HG03064 (cell line): ENCODE measurements around the gene PCAT6.
"Not testable (repeated sequence)": the region's sequence is repeated elsewhere in the genome, so short reads cannot be mapped to it uniquely, and the experiment has no call there.

Source experiments
- ATAC-seq: cut with Tn5 transposase; IDR thresholded peaks from one replicate; pipeline ENCODE4 v1.9.1; 2021; ENCODE audit warnings: low read depth; ENCODE audit not compliant: unreplicated experiment

PCAT6 gene

DNA sequence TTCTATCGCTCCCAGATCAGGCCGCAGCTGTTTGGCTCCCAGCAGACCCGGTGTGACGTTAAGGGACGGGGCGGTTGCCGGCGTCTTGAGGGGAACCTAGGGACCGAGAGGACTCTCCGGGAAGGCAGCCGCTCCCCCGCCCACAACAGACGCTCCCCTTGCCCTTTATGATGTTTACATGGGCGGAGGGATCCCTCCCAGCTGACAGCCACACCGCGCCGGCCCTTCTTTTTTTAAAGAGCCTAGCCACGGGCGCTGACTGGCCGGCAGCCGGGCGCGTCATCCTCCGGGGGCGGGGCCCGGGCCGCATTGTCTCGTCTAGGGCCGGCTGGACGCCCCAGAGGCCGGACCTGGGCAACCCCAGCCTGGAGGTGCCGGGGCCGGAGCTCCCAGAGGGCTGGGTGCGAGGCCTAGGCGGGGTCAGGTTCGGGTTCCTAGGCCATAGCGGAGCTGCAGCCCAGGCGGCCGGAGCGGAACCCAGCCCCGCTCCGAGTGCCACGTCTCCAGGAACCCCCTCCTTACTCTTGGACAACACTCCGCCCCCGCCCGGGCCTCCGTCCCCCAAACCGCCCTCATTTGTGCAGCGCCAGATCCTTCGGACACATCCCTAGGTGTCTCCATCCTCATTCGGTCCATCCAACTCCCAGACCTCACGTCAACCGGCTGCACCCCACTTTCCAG lies at the start of gene PCAT6:
PCAT6 (plus strand) TSS at position 340 of the 681 bp plus-strand sequence.
- peak; percentile 69 for ATAC-seq

DNA sequence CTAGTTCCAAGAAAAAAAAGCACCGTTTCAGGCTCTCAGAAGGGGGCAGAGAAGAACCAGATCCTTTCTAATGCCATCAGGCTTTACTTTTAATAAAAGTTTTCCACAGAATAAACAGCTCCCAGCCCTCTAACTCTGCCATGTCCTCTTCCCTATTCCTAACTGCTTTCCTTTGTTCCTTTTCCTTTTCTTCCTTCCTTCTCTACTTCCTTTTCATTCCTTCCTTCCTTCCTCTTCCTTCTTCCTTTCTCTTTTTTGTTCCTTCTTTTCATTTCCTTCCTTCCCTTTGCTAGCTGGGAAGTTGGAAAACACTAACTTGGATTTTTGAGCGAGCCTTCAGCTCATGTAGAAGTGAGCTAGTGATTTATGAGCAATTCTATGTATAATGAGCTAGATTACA lies 48.7 kb upstream of the PCAT6 start:
- ATAC-seq, result no peak

DNA sequence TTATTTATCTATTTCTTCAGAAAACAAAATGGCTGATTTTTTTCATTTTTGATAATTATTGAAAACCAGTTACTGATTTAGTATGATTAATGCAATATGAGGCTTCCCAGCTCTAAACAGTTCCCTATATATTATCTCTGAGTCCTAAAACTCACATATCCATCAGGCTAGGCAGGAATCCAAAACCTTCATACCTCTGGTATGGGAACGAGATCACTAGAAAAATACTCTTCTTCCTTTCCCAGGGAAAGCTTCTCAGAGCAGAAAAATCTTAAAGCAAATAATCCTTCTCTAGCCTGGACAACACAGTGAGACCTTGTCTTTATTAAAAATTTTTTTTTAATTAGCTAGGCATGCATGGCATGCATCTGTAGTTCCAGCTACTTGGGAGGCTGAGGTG lies 45.0 kb upstream of the PCAT6 start:
- ATAC-seq, result no peak

DNA sequence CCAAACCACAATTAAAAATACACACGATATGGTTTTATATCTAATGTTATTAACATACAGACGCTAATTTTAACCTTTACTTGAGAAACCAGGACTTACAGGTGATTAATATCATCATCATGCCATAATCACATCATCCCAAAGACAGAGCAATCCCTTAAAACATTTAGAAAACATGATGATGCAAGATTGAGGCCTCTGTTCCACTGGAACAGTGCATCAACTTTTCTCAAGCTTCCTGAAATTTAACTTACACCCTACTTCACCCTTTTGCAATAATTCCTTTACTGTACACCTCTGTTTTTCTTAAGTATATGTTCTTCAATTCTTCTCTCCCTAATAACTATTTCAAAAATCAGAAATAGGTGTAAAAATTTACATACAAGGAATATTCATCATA lies 40.6 kb upstream of the PCAT6 start:
- no peak for ATAC-seq

DNA sequence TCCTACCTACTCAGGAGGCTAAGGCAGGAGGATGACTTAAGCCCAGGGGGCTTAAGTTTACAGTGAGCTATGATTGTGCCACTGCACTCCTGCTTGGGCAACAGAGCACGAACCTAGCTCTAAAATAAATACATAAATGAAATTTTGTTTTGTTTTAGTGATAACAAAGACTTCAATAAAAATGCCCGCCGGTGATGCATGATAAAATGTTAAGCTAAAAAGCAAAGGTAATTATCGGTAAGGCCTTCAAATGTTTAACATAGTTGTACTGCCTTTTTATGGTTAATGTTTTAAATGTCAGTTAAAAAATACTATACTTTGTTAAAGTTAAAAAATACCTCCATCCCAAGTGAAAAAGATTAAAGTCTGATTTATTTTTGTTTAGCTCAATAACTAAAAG lies 29.6 kb upstream of the PCAT6 start:
- no peak for ATAC-seq

DNA sequence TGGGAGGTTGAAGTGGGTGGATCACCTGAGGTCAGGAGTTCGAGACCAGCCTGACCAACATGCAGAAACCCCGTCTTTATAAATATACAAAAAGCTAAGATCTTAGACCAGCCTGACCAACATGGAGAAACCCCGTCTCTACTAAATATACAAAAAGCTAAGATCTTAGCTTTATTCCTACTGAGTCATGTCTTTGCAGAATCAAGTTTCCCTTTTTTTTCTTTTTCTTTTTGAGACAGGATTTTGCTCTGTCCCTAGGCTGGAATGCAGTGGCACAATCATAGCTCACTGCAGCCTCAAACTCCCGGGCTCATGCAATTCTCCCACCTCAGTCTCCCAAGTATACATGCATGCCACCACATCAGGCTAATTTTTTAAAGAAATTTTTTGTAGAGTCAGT lies 23.9 kb upstream of the PCAT6 start:
- ATAC-seq, result no peak

DNA sequence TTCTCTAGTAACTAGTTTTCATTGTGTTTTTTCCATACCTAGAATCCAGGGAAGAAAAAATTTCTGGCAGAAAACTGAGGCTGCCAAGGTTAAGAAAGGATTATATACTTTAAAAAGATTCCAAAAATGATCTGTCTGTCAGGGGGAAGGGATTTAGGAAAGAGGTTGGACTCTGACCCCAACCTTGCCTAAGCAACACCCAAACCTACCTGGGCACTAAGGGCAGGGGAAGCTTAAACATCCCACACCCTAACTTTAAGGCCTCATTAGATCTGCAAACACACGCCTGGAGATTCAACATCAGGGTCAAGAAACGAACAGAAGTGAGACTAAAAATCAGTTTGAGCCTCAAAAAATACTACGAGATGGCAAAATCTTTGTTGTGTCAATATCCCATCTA lies 22.0 kb upstream of the PCAT6 start:
- no peak for ATAC-seq

DNA sequence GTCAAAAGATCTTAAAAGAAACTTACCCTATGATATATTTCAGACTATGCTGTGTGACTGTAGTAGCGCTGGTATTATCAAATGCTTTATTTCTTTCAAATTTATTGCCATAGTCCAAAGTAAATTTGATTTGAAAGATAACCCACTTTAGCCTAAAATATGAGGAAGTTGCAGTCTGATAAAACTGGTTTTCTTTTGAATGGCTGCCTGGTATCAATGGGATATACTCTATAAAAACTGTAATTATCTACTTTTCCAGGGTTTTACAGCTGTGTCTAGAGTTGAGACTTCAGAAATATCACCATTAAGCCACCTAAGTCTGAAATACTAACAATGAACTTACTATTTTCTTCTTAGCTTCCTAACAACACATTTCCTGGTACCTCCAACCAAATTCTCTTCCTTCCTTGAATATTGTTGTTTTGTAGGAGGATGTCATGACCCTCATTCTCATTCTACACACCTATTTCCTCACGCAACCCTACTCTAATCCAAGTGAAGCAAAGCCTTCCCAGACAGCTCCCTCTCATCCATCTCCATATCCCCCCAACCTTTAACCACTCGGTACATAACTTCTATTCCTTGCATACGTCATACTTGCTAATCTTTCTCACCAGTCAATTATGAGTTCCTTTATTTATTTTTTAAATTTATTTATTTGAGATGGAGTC lies 19.5 kb upstream of the PCAT6 start:
- no peak for ATAC-seq

DNA sequence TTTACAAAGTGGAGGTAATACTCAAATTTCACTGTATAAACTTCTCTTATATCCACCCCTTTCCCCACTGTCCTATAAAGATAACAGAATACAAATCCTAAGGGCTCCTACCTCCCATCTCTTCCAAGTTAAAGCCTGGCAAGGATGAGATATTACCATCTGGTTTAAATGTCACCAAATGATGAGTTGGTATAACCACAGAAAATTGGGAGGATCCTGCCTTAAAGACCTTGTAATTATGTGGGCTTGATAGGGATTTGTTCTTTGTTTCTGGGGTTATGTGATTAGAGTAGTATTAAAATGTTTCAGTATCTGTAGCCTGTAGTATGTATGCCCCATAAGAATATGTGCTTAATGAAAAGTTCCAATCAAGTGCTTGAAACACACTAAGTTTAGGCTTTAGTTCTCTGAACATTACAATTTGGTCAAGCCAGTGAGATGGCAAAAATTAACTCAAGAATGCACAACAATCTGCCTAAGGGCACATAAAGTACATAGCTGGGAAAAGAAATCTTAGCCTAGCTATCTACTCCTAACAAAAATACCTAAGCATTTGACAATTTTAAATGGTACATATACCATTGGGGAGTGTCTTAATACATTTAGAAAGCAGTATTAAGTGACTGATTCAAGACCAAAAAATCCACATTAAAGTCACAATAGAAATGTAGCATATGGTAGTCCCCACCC lies 16.6 kb upstream of the PCAT6 start:
- no peak for ATAC-seq

DNA sequence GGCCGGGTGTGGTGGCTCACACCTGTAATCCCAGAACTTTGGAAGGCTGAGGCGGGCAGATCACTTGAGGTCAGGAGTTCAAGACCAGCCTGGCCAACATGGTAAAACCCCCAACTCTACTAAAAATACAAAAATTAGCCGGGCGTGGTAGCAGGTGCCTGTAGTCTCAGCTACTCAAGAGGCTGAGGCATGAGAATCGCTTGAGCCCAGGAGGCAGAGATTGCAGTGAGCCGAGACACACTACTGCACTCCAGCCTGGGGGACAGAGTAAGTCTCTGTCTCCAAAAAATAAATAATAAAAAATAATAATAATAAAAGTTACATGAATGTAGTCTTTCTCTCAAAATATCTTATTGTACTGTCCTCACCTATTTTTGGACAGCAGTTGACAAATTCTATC lies 15.8 kb upstream of the PCAT6 start:
- not testable (repeated sequence) for ATAC-seq

DNA sequence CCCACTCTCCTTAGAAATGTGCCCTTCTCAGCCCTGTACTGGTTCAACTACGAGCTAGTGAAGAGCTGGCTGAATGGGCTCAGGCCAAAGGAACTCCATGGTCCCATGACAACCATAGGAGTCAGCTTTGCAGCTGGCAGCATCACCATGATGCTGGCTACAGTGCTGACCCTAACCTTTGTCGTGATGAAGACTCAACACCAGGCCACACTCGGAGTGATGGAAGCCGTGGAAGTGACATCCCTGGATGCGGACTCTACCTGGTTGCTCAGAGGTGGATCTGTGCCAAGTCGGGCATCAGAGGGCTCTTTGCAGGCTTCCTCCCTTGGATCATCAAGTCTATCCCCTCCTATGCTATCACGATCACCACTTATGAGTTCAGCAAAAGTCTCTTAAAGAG lies 14.1 kb upstream of the PCAT6 start:
- no peak for ATAC-seq

DNA sequence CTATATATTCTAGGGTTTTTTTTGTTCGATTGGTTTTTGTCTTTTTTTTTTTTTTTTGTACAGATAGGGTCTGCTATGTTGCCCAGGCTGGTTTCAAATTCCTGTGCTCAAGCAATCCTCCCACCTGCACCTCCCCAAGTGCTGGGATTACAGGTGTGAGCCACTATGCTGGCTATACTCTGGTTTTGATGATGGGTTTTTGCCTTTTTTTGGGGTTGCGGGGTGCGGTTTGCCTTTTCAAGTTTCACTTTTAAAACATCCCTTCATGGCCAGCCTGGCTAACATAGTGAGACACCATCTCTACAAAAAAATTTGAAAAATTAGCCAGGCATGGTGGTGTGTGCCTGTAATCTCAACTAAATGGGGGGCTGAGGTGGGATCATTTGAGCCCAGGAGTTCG lies 12.5 kb upstream of the PCAT6 start:
- ATAC-seq, result no peak

DNA sequence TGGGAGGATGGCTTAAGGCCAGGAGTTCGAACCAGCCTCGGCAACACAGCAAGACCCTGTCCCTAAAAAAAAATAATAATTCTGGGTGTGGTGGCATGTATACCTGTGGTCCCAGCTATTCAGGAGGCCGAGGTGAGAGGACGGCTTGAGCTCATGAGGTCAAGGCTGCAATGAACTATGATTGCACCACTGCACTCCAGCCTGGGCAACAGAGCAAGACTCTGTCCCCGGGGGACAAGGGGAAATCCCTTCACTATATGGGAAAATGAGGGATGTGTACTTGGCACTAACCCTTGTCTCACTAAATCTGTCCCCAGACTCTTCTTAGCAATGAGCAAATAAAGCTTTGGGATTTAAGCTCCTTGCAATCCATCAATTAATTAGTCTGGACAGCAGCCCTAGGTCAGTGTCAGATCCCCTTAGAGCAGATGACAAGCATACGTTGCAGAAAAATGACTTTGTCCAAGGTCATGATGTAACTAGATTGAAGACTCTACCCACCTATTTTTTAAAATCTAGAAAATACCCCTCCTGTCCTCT lies 11.9 kb upstream of the PCAT6 start:
- ATAC-seq, result no peak

DNA sequence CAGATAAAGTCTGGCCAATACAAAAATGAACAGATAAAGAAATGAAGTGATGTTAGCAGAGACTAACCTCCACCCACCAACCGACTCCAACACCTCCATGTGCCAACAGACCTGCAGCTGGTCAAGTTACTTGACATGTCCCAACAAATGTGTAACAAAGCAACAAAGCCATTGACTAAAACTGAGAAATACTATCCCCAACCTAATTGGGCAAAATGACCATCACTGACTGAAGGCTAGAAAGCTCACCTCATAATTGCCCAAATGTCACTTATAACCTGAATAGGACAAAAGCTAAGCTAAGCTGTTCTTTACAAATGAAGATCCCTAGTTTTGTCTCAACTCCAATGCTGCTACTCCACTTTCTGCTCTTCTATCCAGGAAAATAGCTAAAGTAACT lies 10.0 kb upstream of the PCAT6 start:
- no peak for ATAC-seq

DNA sequence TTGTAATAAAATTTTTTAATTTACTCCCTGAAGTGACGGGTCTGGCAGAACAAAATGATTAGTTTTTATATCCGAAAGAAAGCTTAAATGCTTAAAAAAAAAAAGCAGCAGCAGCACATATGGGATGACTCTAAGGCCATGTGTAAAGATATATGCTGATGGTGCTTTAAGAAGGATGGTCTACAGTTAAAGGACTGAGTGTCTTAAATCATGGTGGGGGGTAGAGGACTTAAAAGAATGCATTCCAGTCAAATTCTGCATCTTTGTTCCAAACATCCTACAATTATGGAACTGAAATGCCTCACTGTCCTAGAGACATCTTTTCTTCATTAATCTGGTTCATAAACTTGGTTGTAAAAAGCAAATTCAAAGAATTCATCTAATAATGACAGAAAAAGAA lies 9.6 kb upstream of the PCAT6 start:
- no peak for ATAC-seq

DNA sequence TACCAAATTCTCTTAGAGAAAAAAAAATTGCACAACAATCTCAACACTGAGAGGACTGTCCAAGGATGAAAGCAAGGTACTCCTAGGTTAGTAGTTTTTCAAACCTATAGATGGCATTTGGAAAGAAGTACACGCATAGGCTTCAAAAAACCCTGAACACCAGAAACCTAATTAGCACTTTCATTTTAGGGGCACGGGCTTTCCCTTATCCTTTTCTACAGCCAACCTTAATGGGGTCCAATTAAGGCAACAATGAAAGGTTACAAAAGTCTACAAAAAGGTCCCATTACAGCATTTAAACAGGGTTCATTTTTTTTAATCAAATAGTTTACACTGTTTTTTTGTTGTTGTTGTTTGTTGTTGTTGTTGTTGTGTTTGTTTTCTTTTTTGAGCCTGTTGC lies 8.7 kb upstream of the PCAT6 start:
- no peak for ATAC-seq

DNA sequence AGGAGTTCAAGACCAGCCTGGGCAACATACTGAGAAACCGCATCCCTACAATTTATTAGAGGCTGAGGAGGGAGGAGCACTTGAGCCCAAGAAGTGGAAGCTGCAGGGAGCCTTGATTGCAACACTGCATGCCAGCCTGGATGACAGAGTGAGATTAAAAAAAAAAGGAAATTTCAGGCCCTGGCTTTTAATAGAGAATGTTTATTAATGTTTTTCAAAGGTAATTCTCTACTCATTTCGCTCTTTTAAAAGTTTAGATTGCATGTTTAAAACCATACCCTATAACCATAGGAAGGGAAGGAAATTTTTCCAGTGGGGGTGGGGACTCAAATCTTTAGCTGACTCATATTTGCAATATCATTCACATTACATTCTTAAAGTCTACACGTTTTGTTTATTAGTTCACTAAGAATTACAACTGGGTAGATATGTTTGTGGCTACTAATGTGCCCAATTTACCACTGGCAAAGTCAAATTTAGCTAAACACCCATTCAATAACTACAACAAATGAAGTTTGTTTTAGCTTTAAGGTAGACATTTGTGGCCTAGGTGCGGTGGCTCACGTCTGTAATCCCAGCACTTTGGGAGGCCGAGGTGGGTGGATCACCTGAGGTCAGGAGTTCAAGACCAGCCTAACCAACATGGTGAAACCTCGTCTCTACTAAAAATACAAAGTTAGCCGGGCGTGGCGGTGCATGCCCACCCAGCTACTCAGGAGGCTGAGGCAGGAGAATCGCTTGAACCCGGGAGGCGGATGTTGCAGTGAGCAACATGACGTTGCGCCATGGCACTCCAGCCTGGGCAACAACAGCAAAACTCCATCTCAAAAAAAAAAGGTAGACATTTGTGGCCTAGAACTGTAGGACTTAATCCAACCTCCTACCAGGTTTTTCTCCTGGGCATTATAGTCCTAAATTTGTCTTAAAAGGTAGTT lies 7.5 kb upstream of the PCAT6 start:
- no peak for ATAC-seq

DNA sequence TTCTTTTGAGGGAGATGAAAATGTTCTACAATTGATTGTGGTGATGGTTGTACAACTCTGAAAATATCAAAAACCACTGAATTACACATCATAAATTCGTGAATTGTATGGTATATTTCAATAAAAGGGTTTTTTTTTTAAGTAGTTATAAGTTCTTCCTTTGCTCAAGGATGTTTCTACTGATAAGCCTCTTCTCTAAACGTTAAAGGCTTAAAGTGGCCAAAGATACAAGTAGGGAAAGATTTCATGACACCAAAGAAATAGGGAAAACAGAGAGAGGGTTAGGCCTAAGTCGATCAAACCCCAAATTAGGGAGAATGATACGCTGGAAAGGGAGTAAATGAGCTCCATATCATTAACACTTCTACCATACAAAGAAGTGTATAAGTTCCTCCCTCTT lies 6.6 kb upstream of the PCAT6 start:
- ATAC-seq, result no peak

DNA sequence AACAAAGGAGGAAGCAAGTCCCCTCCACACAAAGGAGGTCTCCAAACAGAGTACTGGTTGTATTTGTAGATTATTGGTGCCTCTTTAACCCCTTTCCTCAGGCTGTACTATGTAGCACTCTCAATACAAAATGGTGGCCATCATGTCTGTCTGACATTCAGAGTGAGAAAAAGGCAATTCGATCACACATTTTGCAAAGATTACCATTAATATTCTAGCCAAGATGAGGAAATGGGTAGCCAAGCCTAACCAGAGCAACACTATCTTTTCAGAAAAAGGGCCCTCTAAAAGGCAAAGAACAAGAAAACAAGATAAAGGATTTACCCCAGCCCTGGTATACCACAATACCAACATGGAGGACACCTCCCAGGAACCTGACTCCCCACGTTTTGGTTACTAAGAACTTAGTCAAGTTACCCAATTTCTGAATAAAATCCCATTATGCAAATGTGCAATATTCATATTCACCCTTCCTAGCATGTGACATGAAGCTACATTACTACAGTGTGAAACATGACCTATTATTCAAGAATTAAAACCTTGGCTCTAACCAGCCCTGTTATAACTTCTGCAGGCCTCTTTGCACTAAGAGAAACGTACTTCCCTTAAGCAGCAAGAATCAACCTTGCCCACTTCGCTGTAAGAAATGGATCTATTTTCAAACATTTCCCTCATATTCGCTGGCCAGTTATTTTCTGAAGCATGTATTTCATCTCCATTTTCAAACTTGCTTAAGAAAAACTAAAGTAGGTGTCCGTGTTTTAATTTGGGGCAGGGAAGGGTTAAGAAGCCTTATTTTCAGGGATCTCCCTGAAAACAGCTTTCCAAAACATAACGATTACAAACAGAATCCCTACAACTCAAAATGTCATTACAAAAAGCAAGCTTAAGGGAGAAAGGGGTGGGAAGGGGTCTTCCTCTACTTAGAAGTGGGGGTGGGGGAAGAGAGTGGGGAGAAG lies 4.6 kb upstream of the PCAT6 start:
- ATAC-seq, result no peak
